Adrenal gland (tissue), 5 donors: Measurements from ENCODE around the gene CADM4.

Experiments used
- CTCF ChIP-seq, 6 experiments: fragments of 450-650 bp in 4 of 6; fragments of 200-600 bp in 2 of 6; sonication (generic) in 1 of 6; IDR thresholded peaks; 1 replicate in 5 of 6; 2 replicates in 1 of 6; pipeline versions ENCODE4 v1.5.1 to v1.8.0; 2016 to 2021; ENCODE audit warnings: antibody characterized with exemption in 6 of 6, mild to moderate bottlenecking in 2 of 6, moderate library complexity in 1 of 6
- POLR2A ChIP-seq, 2 donors: fragments of 450-650 bp; IDR thresholded peaks; one replicate each; pipeline ENCODE4 v1.6.1; 2017; ENCODE audit warnings: antibody characterized with exemption in 2 of 2, mild to moderate bottlenecking in 2 of 2, moderate library complexity in 1 of 2
- donor health status: DM: no; HTN: no; CAD: no.

- TF ChIP-seq POLR2A (IDR thresholded peaks at IDR 0.05): no peak
- no peak for TF ChIP-seq CTCF (IDR thresholded peaks at IDR 0.05)
These were observed 33.0 kb downstream of the CADM4 start for GRCh38 chr19:43606569-43607229.
